ENCODE results near the gene CADM1.

DNA sequence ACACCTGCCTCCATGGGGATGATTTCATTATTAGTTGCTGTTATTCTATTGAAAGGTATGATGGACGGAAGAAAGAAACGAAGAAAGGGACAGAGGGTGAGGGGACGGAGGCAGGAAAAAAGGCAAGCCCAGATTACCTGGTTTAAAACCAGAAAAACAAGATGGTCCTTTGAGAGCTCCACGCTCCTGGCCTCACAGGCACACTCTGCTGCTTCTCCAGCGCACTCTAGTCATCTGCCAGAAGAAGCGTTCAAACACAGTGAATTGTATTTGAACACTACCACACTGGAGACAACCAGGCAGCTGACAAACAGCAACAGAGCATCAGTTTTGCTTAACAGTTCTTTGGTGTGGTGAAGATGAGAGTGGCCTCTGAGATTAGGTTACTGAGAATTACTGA lies 216.9 kb downstream of the CADM1 start:
- TF ChIP-seq EP300 (IDR thresholded peaks at IDR 0.05), result no peak
- TF ChIP-seq, protein P1, sequence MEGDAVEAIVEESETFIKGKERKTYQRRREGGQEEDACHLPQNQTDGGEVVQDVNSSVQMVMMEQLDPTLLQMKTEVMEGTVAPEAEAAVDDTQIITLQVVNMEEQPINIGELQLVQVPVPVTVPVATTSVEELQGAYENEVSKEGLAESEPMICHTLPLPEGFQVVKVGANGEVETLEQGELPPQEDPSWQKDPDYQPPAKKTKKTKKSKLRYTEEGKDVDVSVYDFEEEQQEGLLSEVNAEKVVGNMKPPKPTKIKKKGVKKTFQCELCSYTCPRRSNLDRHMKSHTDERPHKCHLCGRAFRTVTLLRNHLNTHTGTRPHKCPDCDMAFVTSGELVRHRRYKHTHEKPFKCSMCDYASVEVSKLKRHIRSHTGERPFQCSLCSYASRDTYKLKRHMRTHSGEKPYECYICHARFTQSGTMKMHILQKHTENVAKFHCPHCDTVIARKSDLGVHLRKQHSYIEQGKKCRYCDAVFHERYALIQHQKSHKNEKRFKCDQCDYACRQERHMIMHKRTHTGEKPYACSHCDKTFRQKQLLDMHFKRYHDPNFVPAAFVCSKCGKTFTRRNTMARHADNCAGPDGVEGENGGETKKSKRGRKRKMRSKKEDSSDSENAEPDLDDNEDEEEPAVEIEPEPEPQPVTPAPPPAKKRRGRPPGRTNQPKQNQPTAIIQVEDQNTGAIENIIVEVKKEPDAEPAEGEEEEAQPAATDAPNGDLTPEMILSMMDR (IDR thresholded peaks at IDR 0.05), result no peak
